Measurements from ENCODE around the gene RBFOX1. TPM values are rescaled to one million over a fixed set of nuclear protein-coding genes. Genes with fewer than 3 reads are reported as not detected.

RBFOX1 gene
- total RNA-seq, 1 experiment from 2014 or later, result not detected

- H3K9me2 ChIP-seq (replicated peaks; ENCODE audit: low read length), result no peaks in the 10 kb centered on the region
- H3K79me2 ChIP-seq (ENCODE audit: low read length), result no peaks in the 10 kb centered on the region
- CTCF ChIA-PET, result no interaction called here
- H2AFZ ChIP-seq (ENCODE audit: low read length), result no peak overlapping the region
- no peaks in the 10 kb centered on the region for H3K4me1 ChIP-seq (ENCODE audit: insufficient read depth, low read length)
- H3F3A ChIP-seq (ENCODE audit: low read length, unreplicated experiment), result no peaks in the 10 kb centered on the region
- H3K9ac ChIP-seq (ENCODE audit: low read length), result no peak overlapping the region
- H3K27ac ChIP-seq (ENCODE audit: low read length), result no peak overlapping the region
- H3K9me3 ChIP-seq (ENCODE audit: low read length), result no peaks in the 10 kb centered on the region
- ATAC-seq (no peak), DNase-seq (no peak)
- intact Hi-C loops (cut with micrococcal nuclease), result no loop called here
- no peaks in the 10 kb centered on the region for H3K27me3 ChIP-seq (ENCODE audit: low read length)
- H4K20me1 ChIP-seq (ENCODE audit: low read length), result no peaks in the 10 kb centered on the region
- H3K4me3 ChIP-seq (ENCODE audit: low read length), result no peak overlapping the region
- H3K36me3 ChIP-seq (ENCODE audit: low read depth, low read length), result no peaks in the 10 kb centered on the region
- BruUV-seq (replicated peaks), result no TSS peak
- TF ChIP-seq EZH2phosphoT487 (IDR thresholded peaks at IDR 0.05; ENCODE audit: borderline replicate concordance, low read length) (no peak), CTCF (conservative IDR thresholded peaks at IDR 0.05; ENCODE audit: low read depth, low read length) (no peak), EZH2 (IDR thresholded peaks at IDR 0.05; ENCODE audit: low read length, unreplicated experiment) (no peak)
- no peak overlapping the region for H3K4me2 ChIP-seq (ENCODE audit: low read length)
- POLR2A ChIA-PET (ENCODE audit: unreplicated experiment), result no interaction called here
Observed at GRCh38 chr16:7532534-7532933, 199.9 kb downstream of the RBFOX1 start.

DNA sequence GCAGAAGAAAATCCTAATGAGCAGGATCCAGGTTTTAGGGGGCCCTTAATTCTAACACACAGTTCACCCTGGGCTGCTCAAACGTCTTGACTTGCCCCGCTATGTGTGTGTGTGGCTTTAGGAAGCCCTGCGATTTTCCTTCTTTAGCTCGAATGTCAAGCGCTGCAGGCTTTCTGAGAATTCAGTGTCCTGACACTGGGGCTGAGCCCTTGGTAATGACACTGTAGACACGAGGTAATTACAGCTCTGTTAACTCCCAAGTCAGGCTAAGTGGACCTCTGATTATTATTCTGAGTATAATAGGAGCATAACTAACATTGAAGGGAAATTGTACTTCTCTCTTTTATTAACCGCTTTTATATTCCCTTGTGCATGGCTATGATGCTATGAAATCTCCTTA is 202.1 kb downstream of the RBFOX1 start:
- H3K79me2 ChIP-seq (ENCODE audit: low read length), result no peaks in the 10 kb centered on the region
- no peaks in the 10 kb centered on the region for H3K9me3 ChIP-seq (ENCODE audit: low read length)
- POLR2A ChIA-PET (ENCODE audit: unreplicated experiment), result no interaction called here
- H3K27ac ChIP-seq (ENCODE audit: low read length), result no peak overlapping the region
- H3K9ac ChIP-seq (ENCODE audit: low read length), result no peak overlapping the region
- H3K4me3 ChIP-seq (ENCODE audit: low read length), result no peak overlapping the region
- no peaks in the 10 kb centered on the region for H3K4me1 ChIP-seq (ENCODE audit: insufficient read depth, low read length)
- no TSS peak for BruUV-seq (replicated peaks)
- DNase-seq, result no peak
- H3F3A ChIP-seq (ENCODE audit: low read length, unreplicated experiment), result no peaks in the 10 kb centered on the region
- intact Hi-C loops (cut with micrococcal nuclease), result no loop called here
- no peaks in the 10 kb centered on the region for H3K27me3 ChIP-seq (ENCODE audit: low read length)
- no peak overlapping the region for H3K4me2 ChIP-seq (ENCODE audit: low read length)
- H4K20me1 ChIP-seq (ENCODE audit: low read length), result no peaks in the 10 kb centered on the region
- no peaks in the 10 kb centered on the region for H3K9me2 ChIP-seq (replicated peaks; ENCODE audit: low read length)
- CTCF ChIA-PET, result no interaction called here
- no peaks in the 10 kb centered on the region for H3K36me3 ChIP-seq (ENCODE audit: low read depth, low read length)
- TF ChIP-seq CTCF (conservative IDR thresholded peaks at IDR 0.05; ENCODE audit: low read depth, low read length) (no peak), EZH2 (IDR thresholded peaks at IDR 0.05; ENCODE audit: low read length, unreplicated experiment) (no peak), EZH2phosphoT487 (IDR thresholded peaks at IDR 0.05; ENCODE audit: borderline replicate concordance, low read length) (no peak)
- no peak for ATAC-seq
- no peak overlapping the region for H2AFZ ChIP-seq (ENCODE audit: low read length)

DNA sequence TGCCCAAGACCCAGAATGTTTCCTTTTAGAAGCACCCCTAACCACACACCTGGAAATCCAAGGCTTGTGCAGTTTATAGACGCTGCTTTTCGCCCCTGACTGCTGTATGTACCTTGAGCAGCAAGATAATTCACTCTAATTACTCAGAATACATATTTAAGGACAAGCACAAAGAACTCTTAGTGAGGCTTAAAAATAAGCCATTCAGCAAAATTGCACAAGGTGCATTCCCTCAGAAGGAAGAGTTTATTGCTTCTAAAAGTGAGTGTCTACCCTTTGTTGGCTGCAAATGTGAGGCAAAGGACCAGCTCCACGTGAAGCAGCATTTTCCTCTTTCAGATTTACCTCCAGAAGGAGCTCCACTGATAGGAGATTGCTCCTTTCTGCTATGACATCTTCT is 208.4 kb downstream of the RBFOX1 start:
- DNase-seq (no peak), ATAC-seq (no peak)
- no peaks in the 10 kb centered on the region for H3K79me2 ChIP-seq (ENCODE audit: low read length)
- no TSS peak for BruUV-seq (replicated peaks)
- no peak overlapping the region for H3K27ac ChIP-seq (ENCODE audit: low read length)
- H3K27me3 ChIP-seq (ENCODE audit: low read length), result no peaks in the 10 kb centered on the region
- no peaks in the 10 kb centered on the region for H3K9me3 ChIP-seq (ENCODE audit: low read length)
- H3K4me3 ChIP-seq (ENCODE audit: low read length), result no peak overlapping the region
- no peaks in the 10 kb centered on the region for H3F3A ChIP-seq (ENCODE audit: low read length, unreplicated experiment)
- no peak overlapping the region for H2AFZ ChIP-seq (ENCODE audit: low read length)
- POLR2A ChIA-PET (ENCODE audit: unreplicated experiment), result no interaction called here
- CTCF ChIA-PET, result no interaction called here
- no peak overlapping the region for H3K4me2 ChIP-seq (ENCODE audit: low read length)
- H4K20me1 ChIP-seq (ENCODE audit: low read length), result no peaks in the 10 kb centered on the region
- no peaks in the 10 kb centered on the region for H3K9me2 ChIP-seq (replicated peaks; ENCODE audit: low read length)
- no peaks in the 10 kb centered on the region for H3K36me3 ChIP-seq (ENCODE audit: low read depth, low read length)
- no peaks in the 10 kb centered on the region for H3K4me1 ChIP-seq (ENCODE audit: insufficient read depth, low read length)
- H3K9ac ChIP-seq (ENCODE audit: low read length), result no peak overlapping the region
- intact Hi-C loops (cut with micrococcal nuclease), result no loop called here
- TF ChIP-seq CTCF (conservative IDR thresholded peaks at IDR 0.05; ENCODE audit: low read depth, low read length) (no peak), EZH2phosphoT487 (IDR thresholded peaks at IDR 0.05; ENCODE audit: borderline replicate concordance, low read length) (no peak), EZH2 (IDR thresholded peaks at IDR 0.05; ENCODE audit: low read length, unreplicated experiment) (no peak)

Measured in PC-3 (cell line).